ENCODE results near the gene UCKL1. TPM values are rescaled to one million over a fixed set of nuclear protein-coding genes. Genes with fewer than 3 reads are reported as not detected.
A peak's percentile ranks its signal among the peaks of the same experiment; 100 is the strongest.

The UCKL1 gene
- total and polyA plus RNA-seq, 3 donors from 2014 or later = 35.0 to 78.0 (median 72.6) TPM

GRCh38 chr20:63979557-63980316 lies 23.5 kb upstream of the UCKL1 start, which contains the start of gene SAMD10:
TSS of gene SAMD10 (minus strand) at chr20:63979642. CDS start at chr20:63979467, 175 bp downstream.
- Histone ChIP-seq H3K27me3 (no peaks in the 10 kb centered on the region), H3K4me1 (peaks cover 29% of the 10 kb centered on the region), H3K27ac (no peak within 1 kb of the TSS), H3K4me3 (peak within 1 kb of the TSS; percentile 42 to 98), H3K36me3 (ENCODE audit: low read depth, missing control alignments) (no peaks in the 10 kb centered on the region), H3K9me3 (no peaks in the 10 kb centered on the region)
- intact Hi-C loops (cut with DNase I; ENCODE audit: low total_unique reads) = loop anchor here (5.0 kb wide), 1 partner anchor 442 kb away; the partner anchor contains the start of gene PTK6
- WGBS, 2 donors = 3 to 12% methylated on average over 11 to 25 of the region's 52 CpGs
- DNase-seq = peak; percentile 52
- TF ChIP-seq CTCF (IDR thresholded peaks at IDR 0.05) (peak in 1 of 3 experiments; percentile 33), POLR2A (IDR thresholded peaks at IDR 0.05) (no peak)

GRCh38 chr20:63979229-63979556 lies 23.0 kb upstream of the UCKL1 start:
- WGBS, 2 donors = no CpG with 5 or more reads among the region's 47 CpGs
- Histone ChIP-seq H3K27me3 (no peaks in the 10 kb centered on the region), H3K27ac (no peak overlapping the region), H3K36me3 (ENCODE audit: low read depth, missing control alignments) (no peaks in the 10 kb centered on the region), H3K4me1 (peaks cover 29% of the 10 kb centered on the region), H3K4me3 (peak overlapping the region; percentile 42 to 64), H3K9me3 (no peaks in the 10 kb centered on the region)
- DNase-seq = no peak
- no peak for TF ChIP-seq CTCF (IDR thresholded peaks at IDR 0.05)
- no peak for TF ChIP-seq POLR2A (IDR thresholded peaks at IDR 0.05)
- intact Hi-C loops (cut with DNase I; ENCODE audit: low total_unique reads) = loop anchor here (5.0 kb wide), 1 partner anchor 442 kb away; the partner anchor contains the start of gene PTK6

GRCh38 chr20:63978319-63979228 lies 22.4 kb upstream of the UCKL1 start:
- Histone ChIP-seq H3K36me3 (ENCODE audit: low read depth, missing control alignments) (no peaks in the 10 kb centered on the region), H3K4me1 (peaks cover 29% of the 10 kb centered on the region), H3K27me3 (no peaks in the 10 kb centered on the region), H3K9me3 (no peaks in the 10 kb centered on the region), H3K4me3 (peak overlapping the region; percentile 42 to 64), H3K27ac (no peak overlapping the region)
- WGBS, 2 donors = 9 to 21% methylated on average over 3 to 48 of the region's 52 CpGs
- TF ChIP-seq CTCF (IDR thresholded peaks at IDR 0.05) (no peak), POLR2A (IDR thresholded peaks at IDR 0.05) (no peak)
- intact Hi-C loops (cut with DNase I; ENCODE audit: low total_unique reads) = loop anchor here (5.0 kb wide), 1 partner anchor 441 kb away; the partner anchor contains the start of gene PTK6
- peak; percentile 72 for DNase-seq

GRCh38 chr20:63977739-63978276 lies 21.6 kb upstream of the UCKL1 start:
- Histone ChIP-seq H3K27ac (no peak overlapping the region), H3K27me3 (no peaks in the 10 kb centered on the region), H3K4me3 (no peak overlapping the region), H3K36me3 (ENCODE audit: low read depth, missing control alignments) (no peaks in the 10 kb centered on the region), H3K9me3 (no peaks in the 10 kb centered on the region), H3K4me1 (peaks cover 29% of the 10 kb centered on the region)
- 78 to 81% methylated on average over 3 to 16 of the region's 16 CpGs for WGBS, 2 donors
- intact Hi-C loops (cut with DNase I; ENCODE audit: low total_unique reads) = loop anchor here (5.0 kb wide), 1 partner anchor 441 kb away; the partner anchor contains the start of gene PTK6
- DNase-seq = no peak
- no peak for TF ChIP-seq POLR2A (IDR thresholded peaks at IDR 0.05)
- no peak for TF ChIP-seq CTCF (IDR thresholded peaks at IDR 0.05)
